Thoracic aorta (tissue), 2 donors: ENCODE data around the gene RUBCNL. TPM values are rescaled to one million over a fixed set of nuclear protein-coding genes. Genes with fewer than 3 reads are reported as not detected.

ENCODE experiments used
- ATAC-seq: fragments of 150-250 bp; one replicate; pipeline ENCODE4 v1.8.0; 2017; ENCODE audit warnings: low read depth; ENCODE audit not compliant: insufficient number of reproducible peaks, low FRiP score
- DNase-seq: peaks from one replicate; pipeline ENCODE4 v3.0.0-alpha.2; 2020; ENCODE audit warnings: low spot score
- H3K27ac ChIP-seq, 2 donors: fragments of 200-600 bp; sonication (generic); 1 replicate in 1 of 2; 2 replicates in 1 of 2; pipeline ENCODE4 v1.5.1; 2016; ENCODE audit warnings: mild to moderate bottlenecking in 2 of 2, moderate library complexity in 2 of 2
- H3K27me3 ChIP-seq: fragments of 200-600 bp; sonication (generic); replicated peaks from 2 replicates; pipeline ENCODE4 v1.6.0; 2016; ENCODE audit warnings: mild to moderate bottlenecking; ENCODE audit not compliant: insufficient read depth
- H3K36me3 ChIP-seq: fragments of 200-600 bp; sonication (generic); one replicate; pipeline ENCODE4 v1.5.1; 2016
- H3K4me1 ChIP-seq, 2 donors: fragments of 200-600 bp; sonication (generic); 1 replicate in 1 of 2; 2 replicates in 1 of 2; pipeline versions ENCODE4 v1.5.1 to v1.6.0; 2016; ENCODE audit warnings: low read depth in 2 of 2, mild to moderate bottlenecking in 1 of 2; ENCODE audit not compliant: control insufficient read depth in 1 of 2
- H3K4me3 ChIP-seq: fragments of 200-600 bp; sonication (generic); 2 replicates; pipeline ENCODE4 v1.5.1; 2016; ENCODE audit warnings: mild to moderate bottlenecking
- H3K9me3 ChIP-seq: fragments of 200-600 bp; sonication (generic); 2 replicates; pipeline ENCODE4 v1.5.1; 2016
- total RNA-seq, 2 donors: library from RNA; depleted of rRNA; stranded (reverse); fragments of >200 nt; gene quantifications; one replicate each; pipeline versions ENCODE4 v1.1.0 to v1.2.3, GENCODE V29; 2016
- TF ChIP-seq, protein P1 (sequence below): fragments of 200-600 bp; sonication (generic); IDR thresholded peaks from one replicate; pipeline ENCODE4 v1.5.1; 2019; ENCODE audit warnings: antibody characterized with exemption

RUBCNL gene
- total RNA-seq, 2 donors from 2014 or later: 7.3 to 14.0 TPM

DNA sequence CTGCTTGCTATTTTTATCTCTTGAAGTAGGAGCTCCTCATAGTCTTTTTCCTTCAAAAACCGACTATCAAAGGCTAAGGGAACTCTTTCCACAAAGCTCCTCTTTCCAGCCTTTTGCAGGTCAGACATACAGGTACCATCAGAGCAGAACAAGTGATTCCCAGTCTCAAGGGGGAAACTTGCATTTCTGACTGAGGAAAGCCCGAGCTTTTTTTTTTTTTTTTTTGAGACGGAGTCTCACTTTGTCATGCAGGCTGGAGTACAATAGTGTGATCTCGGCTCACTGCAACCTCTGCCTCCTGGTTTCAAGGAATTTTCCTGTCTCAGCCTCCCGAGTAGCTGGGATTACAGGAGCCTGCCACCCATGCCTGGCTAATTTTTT is 32.0 kb downstream of the RUBCNL start:
- peaks cover 5 to 10% of the 10 kb centered on the region in 2 donors for H3K4me1 ChIP-seq
- H3K4me3 ChIP-seq: no peak overlapping the region
- H3K36me3 ChIP-seq: no peaks in the 10 kb centered on the region
- ATAC-seq: no peak
- no peaks in the 10 kb centered on the region for H3K27me3 ChIP-seq
- TF ChIP-seq, protein P1, sequence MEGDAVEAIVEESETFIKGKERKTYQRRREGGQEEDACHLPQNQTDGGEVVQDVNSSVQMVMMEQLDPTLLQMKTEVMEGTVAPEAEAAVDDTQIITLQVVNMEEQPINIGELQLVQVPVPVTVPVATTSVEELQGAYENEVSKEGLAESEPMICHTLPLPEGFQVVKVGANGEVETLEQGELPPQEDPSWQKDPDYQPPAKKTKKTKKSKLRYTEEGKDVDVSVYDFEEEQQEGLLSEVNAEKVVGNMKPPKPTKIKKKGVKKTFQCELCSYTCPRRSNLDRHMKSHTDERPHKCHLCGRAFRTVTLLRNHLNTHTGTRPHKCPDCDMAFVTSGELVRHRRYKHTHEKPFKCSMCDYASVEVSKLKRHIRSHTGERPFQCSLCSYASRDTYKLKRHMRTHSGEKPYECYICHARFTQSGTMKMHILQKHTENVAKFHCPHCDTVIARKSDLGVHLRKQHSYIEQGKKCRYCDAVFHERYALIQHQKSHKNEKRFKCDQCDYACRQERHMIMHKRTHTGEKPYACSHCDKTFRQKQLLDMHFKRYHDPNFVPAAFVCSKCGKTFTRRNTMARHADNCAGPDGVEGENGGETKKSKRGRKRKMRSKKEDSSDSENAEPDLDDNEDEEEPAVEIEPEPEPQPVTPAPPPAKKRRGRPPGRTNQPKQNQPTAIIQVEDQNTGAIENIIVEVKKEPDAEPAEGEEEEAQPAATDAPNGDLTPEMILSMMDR: no peak
- DNase-seq: no peak
- H3K9me3 ChIP-seq: no peaks in the 10 kb centered on the region
- H3K27ac ChIP-seq: peak overlapping the region in 1 of 2 donors; percentile 23

GRCh38 chr13:46354156-46355087 is 32.6 kb downstream of the RUBCNL start:
- H3K36me3 ChIP-seq: no peaks in the 10 kb centered on the region
- H3K27ac ChIP-seq: no peak overlapping the region
- TF ChIP-seq, protein P1: no peak
- H3K4me3 ChIP-seq: no peak overlapping the region
- no peak for ATAC-seq
- no peak for DNase-seq
- no peaks in the 10 kb centered on the region for H3K27me3 ChIP-seq
- H3K4me1 ChIP-seq: peaks cover 0 to 4% of the 10 kb centered on the region in 2 donors
- no peaks in the 10 kb centered on the region for H3K9me3 ChIP-seq

GRCh38 chr13:46352805-46353204 is 34.2 kb downstream of the RUBCNL start:
- Histone ChIP-seq H3K36me3 (no peaks in the 10 kb centered on the region), H3K4me3 (no peak overlapping the region), H3K9me3 (no peaks in the 10 kb centered on the region), H3K27ac (no peak overlapping the region), H3K27me3 (no peaks in the 10 kb centered on the region), H3K4me1 (no peaks in the 10 kb centered on the region)
- no peak for ATAC-seq
- TF ChIP-seq, protein P1: no peak
- DNase-seq: no peak

GRCh38 chr13:46350003-46350402 is 37.0 kb downstream of the RUBCNL start:
- Histone ChIP-seq H3K4me3 (no peak overlapping the region), H3K27ac (no peak overlapping the region), H3K4me1 (peaks cover 0 to 4% of the 10 kb centered on the region in 2 donors), H3K27me3 (no peaks in the 10 kb centered on the region), H3K9me3 (no peaks in the 10 kb centered on the region), H3K36me3 (no peaks in the 10 kb centered on the region)
- DNase-seq (no peak), ATAC-seq (no peak)
- TF ChIP-seq, protein P1: no peak

DNA sequence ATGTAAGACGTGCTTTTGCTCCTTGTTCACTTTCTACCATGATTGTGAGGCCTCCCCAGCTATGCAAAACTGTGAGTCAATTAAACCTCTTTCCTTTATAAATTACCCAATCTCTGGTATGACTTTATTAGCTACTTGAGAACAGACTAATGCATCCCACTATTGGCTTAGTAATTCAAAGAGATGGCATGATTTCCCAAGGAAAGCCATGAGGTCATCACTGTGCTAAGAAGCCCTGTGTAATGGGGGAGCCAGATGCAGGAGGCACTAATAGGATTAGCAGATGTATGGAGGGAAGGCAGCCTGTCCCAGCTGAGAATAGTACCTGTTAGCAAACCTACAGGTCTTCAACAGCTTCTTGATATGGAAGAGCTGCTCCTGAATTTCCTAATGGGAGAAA is 38.1 kb downstream of the RUBCNL start:
- DNase-seq (no peak), ATAC-seq (no peak)
- Histone ChIP-seq H3K4me3 (no peak overlapping the region), H3K4me1 (peaks cover 0 to 4% of the 10 kb centered on the region in 2 donors), H3K9me3 (no peaks in the 10 kb centered on the region), H3K27ac (no peak overlapping the region), H3K36me3 (no peaks in the 10 kb centered on the region), H3K27me3 (no peaks in the 10 kb centered on the region)
- TF ChIP-seq, protein P1: no peak
